Calu3 (cell line): ENCODE data around the gene SGCD. TPM values are rescaled to one million over a fixed set of nuclear protein-coding genes. Genes with fewer than 3 reads are reported as not detected.

Experiments
- BruUV-seq: library from RNA; stranded (reverse); fragments of 400-500 nt; replicated peaks from 2 replicates; lab custom pipeline; 2021; lab: Mats Ljungman, UMichigan
- CTCF ChIA-PET: fragments of 300-600 bp; sonication (Branson Sonifier 250); formaldehyde crosslinking; loops from one replicate; lab custom pipeline; 2022; ENCODE audit warnings: antibody characterized with exemption; lab: Charles Lee
- DNase-seq: peaks from one replicate; pipeline ENCODE4 v3.0.0; 2022
- H3K27ac Mint-ChIP-seq: one replicate; pipeline ENCODE4 v1.8.0; 2022; ENCODE audit warnings: mixed read lengths; ENCODE audit not compliant: unreplicated experiment
- H3K27me3 Mint-ChIP-seq: one replicate; pipeline ENCODE4 v1.8.0; 2022; ENCODE audit warnings: mixed read lengths; ENCODE audit not compliant: unreplicated experiment
- H3K36me3 Mint-ChIP-seq: one replicate; pipeline ENCODE4 v1.8.0; 2022; ENCODE audit warnings: mild to moderate bottlenecking, moderate library complexity, mixed read lengths; ENCODE audit not compliant: insufficient read depth, unreplicated experiment
- H3K4me1 Mint-ChIP-seq: one replicate; pipeline ENCODE4 v1.8.0; 2022; ENCODE audit warnings: mild to moderate bottlenecking, low read depth, mixed read lengths; ENCODE audit not compliant: unreplicated experiment
- H3K4me3 Mint-ChIP-seq: one replicate; pipeline ENCODE4 v1.8.0; 2022; ENCODE audit warnings: mild to moderate bottlenecking, low read depth, moderate library complexity, mixed read lengths; ENCODE audit not compliant: unreplicated experiment
- H3K9me3 Mint-ChIP-seq: one replicate; pipeline ENCODE4 v1.8.0; 2022; ENCODE audit warnings: low read depth, mixed read lengths; ENCODE audit not compliant: unreplicated experiment
- intact Hi-C: fragments of 100-400 bp; cut with micrococcal nuclease; formaldehyde crosslinking; loops from one replicate; pipeline ENCODE4 v1.10.0; 2022; ENCODE audit not compliant: unreplicated experiment
- total RNA-seq: library from RNA; stranded (reverse); gene quantifications from 2 replicates; pipeline ENCODE4 v1.2.3, GENCODE V29; 2022
- TF ChIP-seq, protein P1 (sequence below): fragments of 200-600 bp; IDR thresholded peaks from one replicate; pipeline ENCODE4 v1.8.0; 2022; ENCODE audit warnings: antibody characterized with exemption; ENCODE audit not compliant: unreplicated experiment

The SGCD gene
- total RNA-seq, 1 experiment from 2014 or later: not detected

DNA sequence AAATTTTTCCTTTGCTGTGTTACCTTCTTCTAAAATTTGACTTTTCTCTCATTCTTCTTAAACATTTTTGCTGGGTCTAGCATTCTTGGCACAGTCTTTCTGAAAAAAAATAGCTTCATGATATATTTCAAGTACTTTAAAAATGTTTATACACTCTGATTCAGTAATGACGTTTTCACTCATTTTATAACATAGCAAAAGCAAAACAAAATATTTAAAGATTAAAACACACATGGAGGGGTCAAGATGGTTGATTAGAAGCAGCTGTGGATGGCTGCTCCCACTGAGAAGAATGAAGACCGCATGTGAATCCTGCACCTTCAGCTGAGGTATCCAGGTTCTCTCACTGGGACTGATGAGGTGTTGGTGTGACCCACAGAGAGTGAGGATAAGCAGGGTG lies 188.2 kb downstream of the SGCD start:
- H3K27me3 Mint-ChIP-seq: no peaks in the 10 kb centered on the region
- H3K4me3 Mint-ChIP-seq: no peak overlapping the region
- no peaks in the 10 kb centered on the region for H3K4me1 Mint-ChIP-seq
- intact Hi-C loops: no loop called here
- TF ChIP-seq, protein P1, sequence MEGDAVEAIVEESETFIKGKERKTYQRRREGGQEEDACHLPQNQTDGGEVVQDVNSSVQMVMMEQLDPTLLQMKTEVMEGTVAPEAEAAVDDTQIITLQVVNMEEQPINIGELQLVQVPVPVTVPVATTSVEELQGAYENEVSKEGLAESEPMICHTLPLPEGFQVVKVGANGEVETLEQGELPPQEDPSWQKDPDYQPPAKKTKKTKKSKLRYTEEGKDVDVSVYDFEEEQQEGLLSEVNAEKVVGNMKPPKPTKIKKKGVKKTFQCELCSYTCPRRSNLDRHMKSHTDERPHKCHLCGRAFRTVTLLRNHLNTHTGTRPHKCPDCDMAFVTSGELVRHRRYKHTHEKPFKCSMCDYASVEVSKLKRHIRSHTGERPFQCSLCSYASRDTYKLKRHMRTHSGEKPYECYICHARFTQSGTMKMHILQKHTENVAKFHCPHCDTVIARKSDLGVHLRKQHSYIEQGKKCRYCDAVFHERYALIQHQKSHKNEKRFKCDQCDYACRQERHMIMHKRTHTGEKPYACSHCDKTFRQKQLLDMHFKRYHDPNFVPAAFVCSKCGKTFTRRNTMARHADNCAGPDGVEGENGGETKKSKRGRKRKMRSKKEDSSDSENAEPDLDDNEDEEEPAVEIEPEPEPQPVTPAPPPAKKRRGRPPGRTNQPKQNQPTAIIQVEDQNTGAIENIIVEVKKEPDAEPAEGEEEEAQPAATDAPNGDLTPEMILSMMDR: no peak
- H3K9me3 Mint-ChIP-seq: peaks cover 4% of the 10 kb centered on the region
- no peaks in the 10 kb centered on the region for H3K36me3 Mint-ChIP-seq
- CTCF ChIA-PET: interaction anchor here (0.7 kb wide), 1 partner anchor 9 kb away, joined by 3 read pairs; no protein-coding TSS in a partner anchor
- H3K27ac Mint-ChIP-seq: no peak overlapping the region
- no TSS peak for BruUV-seq
- DNase-seq: no peak

DNA sequence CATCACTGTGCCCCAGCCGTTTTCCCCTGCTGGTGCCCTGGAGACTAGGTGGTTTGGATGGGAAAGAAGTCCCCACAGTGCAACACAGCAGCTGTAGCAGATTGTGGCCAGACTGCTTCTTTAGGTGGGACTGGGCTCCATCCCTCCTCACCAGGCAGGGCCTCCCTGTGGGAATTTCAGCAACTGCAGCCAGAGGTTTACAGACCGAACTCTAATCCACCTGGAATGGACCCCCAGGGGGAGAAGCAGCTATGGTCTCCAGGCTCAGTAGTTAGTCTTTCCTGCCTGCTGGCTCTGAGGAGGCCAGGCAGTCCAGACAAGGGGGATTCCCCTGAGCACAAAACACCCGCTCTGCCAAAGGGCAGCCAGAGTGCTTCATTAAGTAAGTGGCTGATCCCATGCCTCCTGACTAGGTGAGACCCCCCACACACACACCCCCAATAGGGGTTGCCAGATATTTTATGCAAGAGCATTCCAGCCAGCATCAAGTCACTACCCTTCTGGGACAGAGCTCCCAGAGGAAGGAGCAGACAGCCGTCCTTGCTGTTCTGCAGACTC lies 188.9 kb downstream of the SGCD start:
- intact Hi-C loops: no loop called here
- Mint-ChIP-seq H3K9me3 (peaks cover 4% of the 10 kb centered on the region), H3K4me1 (no peaks in the 10 kb centered on the region), H3K27me3 (no peaks in the 10 kb centered on the region), H3K27ac (no peak overlapping the region), H3K4me3 (no peak overlapping the region), H3K36me3 (no peaks in the 10 kb centered on the region)
- BruUV-seq: no TSS peak
- TF ChIP-seq, protein P1: no peak
- CTCF ChIA-PET: no interaction called here
- no peak for DNase-seq

DNA sequence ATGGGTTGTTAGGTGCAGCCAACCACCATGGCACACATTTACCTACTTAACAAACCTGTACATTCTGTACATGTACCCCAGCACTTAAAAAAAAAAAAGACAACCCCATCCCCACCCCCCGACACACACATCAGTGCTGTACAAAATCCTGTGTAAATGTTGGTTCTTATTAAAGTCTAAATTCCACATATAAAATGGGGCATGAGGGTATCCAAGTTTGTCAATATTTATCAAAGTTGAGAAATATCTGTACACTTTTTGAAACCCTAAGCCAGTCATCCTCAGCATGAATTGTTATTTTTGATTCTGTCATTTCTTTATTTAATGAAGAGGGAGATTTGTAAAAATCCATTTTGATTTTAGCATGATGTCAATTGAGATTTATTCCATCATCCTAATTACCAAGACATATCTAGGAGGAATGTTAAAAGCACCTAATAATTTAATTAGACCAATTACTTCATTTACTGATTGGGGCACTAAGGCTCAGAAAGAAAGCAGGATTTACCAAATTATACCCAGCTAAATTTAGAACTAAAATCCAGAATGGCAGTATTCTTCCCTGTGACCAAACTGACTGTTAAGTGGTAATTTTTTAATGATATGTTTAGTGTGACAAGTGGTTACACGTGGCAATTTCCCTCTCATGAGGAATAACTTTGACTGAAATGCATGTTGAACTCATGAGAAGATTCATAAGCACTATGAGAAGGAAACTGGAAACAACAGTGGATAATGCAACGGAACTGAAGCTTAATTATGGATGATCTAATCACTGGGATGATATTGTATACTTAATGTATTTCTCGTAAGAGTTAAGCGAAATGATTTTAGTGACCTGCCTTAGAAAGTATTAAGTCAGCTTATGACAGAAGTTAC lies 195.9 kb downstream of the SGCD start:
- DNase-seq: no peak
- BruUV-seq: no TSS peak
- Mint-ChIP-seq H3K27me3 (no peaks in the 10 kb centered on the region), H3K9me3 (peaks cover 5% of the 10 kb centered on the region), H3K36me3 (no peaks in the 10 kb centered on the region), H3K27ac (no peak overlapping the region), H3K4me3 (no peak overlapping the region), H3K4me1 (no peaks in the 10 kb centered on the region)
- CTCF ChIA-PET: no interaction called here
- TF ChIP-seq, protein P1: no peak
- intact Hi-C loops: no loop called here

DNA sequence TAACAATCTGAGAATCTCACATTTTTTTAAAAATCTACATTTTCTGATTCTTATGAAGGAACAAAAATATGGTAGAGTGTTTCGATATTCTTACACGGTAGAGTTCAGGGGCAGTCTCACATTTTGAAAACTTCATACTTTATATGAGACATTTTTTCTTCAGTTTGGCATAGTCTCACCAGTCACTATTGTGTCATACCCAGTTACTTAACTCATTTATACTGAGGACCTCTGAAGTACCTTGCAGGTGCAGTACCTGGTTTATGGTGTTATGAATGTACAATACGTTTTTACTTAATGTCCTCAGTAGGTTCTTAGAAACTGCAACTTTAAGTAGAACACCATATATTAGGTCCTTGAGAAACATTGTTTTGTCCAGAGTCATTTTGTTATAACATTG lies 196.6 kb downstream of the SGCD start:
- Mint-ChIP-seq H3K4me1 (no peaks in the 10 kb centered on the region), H3K36me3 (no peaks in the 10 kb centered on the region), H3K27ac (no peak overlapping the region), H3K27me3 (no peaks in the 10 kb centered on the region), H3K9me3 (peaks cover 5% of the 10 kb centered on the region), H3K4me3 (no peak overlapping the region)
- no peak for DNase-seq
- intact Hi-C loops: no loop called here
- CTCF ChIA-PET: no interaction called here
- BruUV-seq: no TSS peak
- TF ChIP-seq, protein P1: no peak
